GM18505 (cell line): ENCODE data around the gene DYRK1B.
"Not testable (repeated sequence)": the region's sequence is repeated elsewhere in the genome, so short reads cannot be mapped to it uniquely, and the experiment has no call there.

ENCODE experiments used
- ATAC-seq: cut with Tn5 transposase; IDR thresholded peaks from one replicate; pipeline ENCODE4 v1.9.1; 2021; ENCODE audit not compliant: unreplicated experiment
- POLR2A ChIP-seq: IDR thresholded peaks from 4 replicates; pipeline ENCODE4 v1.6.1; 2011; ENCODE audit warnings: borderline replicate concordance; ENCODE audit not compliant: insufficient read depth, insufficient read length; ENCODE audit errors: extremely low read depth

DYRK1B gene

GRCh38 chr19:39833464-39834286 is at the start of gene DYRK1B:
Gene DYRK1B (minus strand): TSS chr19:39834162. CDS start chr19:39831867, 2,295 bp downstream.
- peak; percentile 78 for ATAC-seq
- TF ChIP-seq POLR2A, result no peak

DNA sequence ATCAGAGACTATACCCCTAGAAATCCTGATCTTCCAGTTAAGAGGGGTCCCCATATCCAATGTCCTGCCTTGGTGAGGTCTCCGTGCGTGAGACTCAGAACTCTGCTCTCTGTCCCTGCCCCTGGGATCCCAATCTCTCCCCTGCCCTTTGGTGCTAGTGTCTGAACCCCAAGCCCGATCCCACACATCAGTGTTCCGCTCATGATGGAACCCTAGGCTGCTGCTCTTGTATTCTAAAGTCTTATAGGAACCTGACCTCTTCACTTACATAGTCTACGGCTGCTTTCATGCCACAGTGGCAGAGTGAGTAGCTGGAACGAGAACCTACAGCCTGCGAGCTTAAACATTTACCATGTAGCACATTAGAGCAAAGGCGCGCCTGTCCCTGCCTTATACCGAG is 48.7 kb upstream of the DYRK1B start:
- ATAC-seq, result not testable (repeated sequence)

GRCh38 chr19:39881495-39882110 is 47.6 kb upstream of the DYRK1B start:
- ATAC-seq, result not testable (repeated sequence)

- ATAC-seq, result not testable (repeated sequence)
These were observed 46.3 kb upstream of the DYRK1B start for GRCh38 chr19:39880241-39880640.

DNA sequence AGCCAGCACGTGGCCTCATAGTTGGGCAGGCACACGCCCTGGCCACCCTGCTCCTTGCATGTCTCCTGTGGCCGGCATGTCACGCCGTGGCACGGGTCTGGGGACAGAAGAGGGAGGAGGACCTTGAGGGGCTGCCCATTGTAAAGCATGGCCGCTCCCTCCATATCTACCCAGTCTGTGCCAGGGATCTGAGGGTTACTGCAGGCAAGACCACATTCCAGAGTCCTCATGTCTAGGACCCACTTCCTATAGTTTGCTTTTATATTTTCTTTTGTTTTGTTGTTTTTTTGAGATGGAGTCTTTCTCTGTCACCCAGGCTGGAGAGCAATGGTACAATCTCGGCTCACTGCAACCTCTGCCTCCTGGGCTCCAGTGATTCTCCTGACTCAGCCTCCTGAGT is 45.8 kb upstream of the DYRK1B start:
- not testable (repeated sequence) for ATAC-seq

- ATAC-seq, result not testable (repeated sequence)
These were observed 44.9 kb upstream of the DYRK1B start for GRCh38 chr19:39878866-39879265.

DNA sequence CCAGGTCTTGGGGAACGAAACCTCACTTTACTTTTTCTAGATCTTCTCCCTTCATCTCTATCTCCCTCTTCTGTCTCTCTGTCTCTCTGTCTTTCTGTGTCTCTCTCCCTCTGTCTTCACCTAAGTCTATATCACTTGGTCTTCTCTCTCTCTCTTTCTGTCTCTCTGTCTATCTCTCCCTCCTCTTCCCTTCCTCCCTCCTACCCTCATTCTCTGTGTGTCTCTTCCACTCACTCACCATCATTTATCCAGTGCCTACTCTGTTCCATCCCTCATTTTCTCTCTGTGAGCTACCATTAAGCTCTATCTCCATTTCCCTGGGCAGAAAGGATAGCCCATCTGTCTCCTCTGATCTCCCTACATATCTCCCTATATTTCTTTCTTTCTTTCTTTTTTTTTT is 44.4 kb upstream of the DYRK1B start:
- no peak for ATAC-seq

GRCh38 chr19:39877982-39878381 is 44.0 kb upstream of the DYRK1B start:
- ATAC-seq, result not testable (repeated sequence)

More for the DNA sequence above, 44.4 kb upstream of the DYRK1B start:
- TF ChIP-seq POLR2A, result no peak

- not testable (repeated sequence) for ATAC-seq
These were observed 43.5 kb upstream of the DYRK1B start for GRCh38 chr19:39877488-39877887.

- ATAC-seq, result not testable (repeated sequence)
These were observed 42.5 kb upstream of the DYRK1B start for GRCh38 chr19:39876486-39876885.

- ATAC-seq, result not testable (repeated sequence)
These were observed 41.5 kb upstream of the DYRK1B start for GRCh38 chr19:39875401-39875864.

DNA sequence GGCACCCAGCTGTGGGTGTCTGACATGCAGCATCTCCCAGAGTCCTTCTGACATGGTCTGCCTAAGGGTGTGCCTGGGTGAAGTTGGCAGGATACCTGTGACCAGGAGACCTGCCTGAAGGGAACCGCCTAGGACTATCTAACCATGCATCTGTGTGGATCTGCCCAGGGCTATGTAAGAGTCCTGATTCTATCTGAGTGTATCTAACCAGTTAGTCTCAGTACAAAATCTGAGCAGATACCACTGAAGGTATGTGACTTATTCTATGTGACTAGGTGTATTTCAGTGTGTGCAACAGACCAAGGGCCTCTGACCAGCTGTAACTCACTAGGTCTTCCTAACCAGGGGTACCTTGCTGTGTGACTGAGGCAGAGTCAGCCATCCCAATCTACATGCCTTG is 40.4 kb upstream of the DYRK1B start:
- no peak for TF ChIP-seq POLR2A
- ATAC-seq, result no peak

DNA sequence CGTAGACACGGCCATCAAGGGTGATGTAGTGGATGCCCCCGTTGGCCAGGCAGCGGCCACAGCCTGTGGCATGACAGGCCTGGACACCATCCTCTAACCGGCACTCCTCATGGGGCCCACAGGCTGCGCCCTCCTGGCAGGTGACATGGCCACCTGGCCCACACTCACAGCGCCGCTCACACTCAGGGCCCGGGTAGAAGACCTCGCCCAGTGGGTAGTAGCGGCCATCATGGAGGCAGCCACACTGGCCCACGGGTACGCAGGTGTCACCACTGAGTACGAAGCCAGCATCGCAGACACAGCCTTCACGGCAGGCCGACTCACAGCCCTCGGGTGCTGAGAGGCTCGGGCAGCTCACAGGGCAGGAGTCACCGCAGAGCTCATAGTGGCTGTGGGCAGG is 39.4 kb upstream of the DYRK1B start:
- ATAC-seq, result no peak
- TF ChIP-seq POLR2A, result no peak

DNA sequence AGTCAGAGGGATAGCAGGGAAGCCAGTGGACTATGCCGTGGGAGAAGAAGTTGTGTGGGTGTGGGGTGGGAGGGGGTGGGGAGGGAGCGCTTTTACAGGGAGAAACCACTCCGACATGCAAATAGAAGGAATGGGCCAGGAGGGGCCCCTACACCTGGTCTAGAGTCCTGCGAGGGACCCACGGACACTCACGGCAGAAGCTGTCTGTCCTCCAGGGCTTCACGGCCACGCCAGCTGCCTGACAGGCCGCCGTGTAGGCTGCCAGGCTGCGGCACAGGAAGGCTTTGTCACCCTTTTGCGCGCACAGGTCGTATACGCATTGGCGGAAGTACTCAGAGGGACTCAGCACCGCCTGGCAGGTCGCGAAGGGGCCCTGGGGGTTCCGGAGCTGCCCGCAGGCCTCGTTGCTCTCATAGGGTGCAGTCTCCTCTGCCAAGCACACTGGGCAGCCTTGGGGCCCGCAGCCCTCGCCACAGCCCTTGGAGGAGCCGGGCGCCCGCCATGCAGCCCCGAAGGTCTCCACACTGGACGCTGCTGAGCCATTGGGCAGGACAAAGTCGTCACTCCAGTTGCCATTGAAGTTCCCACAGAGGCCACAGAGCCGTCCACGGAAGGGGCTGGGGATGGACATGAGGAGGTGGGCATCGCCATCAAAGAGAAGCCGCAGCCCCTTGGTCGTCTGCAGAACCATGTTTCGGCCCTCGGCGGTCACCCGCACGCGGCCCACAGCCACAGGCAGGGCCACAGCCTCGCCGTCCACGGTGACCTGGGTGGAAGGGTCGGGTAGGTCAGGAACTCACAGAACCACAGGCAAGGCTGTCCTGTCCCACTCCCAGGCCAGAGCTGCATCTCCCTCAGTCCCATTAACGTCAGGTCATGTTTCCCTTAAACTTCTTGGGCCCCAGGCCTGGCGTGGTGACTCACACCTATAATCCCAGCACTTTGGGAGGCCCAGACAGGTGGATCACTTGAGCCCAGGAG is 38.2 kb upstream of the DYRK1B start:
- no peak for TF ChIP-seq POLR2A
- ATAC-seq, result no peak
